ENCODE measurements around the gene CACNA1S.

The CACNA1S gene

GRCh38 chr1:201059871-201060555 lies 52.2 kb downstream of the CACNA1S start:
- no peak for DNase-seq

GRCh38 chr1:201059401-201059800 lies 52.8 kb downstream of the CACNA1S start:
- DNase-seq: no peak

GRCh38 chr1:201054091-201054543 lies 58.1 kb downstream of the CACNA1S start:
- DNase-seq: no peak

GRCh38 chr1:201053155-201053860 lies 58.9 kb downstream of the CACNA1S start:
- no peak for DNase-seq

- DNase-seq: no peak
Observed at GRCh38 chr1:201051399-201051798, 60.8 kb downstream of the CACNA1S start.

GRCh38 chr1:201050515-201051277 lies 61.5 kb downstream of the CACNA1S start:
- DNase-seq: no peak

GRCh38 chr1:201049248-201049831 lies 62.9 kb downstream of the CACNA1S start:
- no peak for DNase-seq

- no peak for DNase-seq
Observed at GRCh38 chr1:201048521-201048920, 63.7 kb downstream of the CACNA1S start.

- no peak for DNase-seq
Observed at GRCh38 chr1:201044119-201044518, 68.1 kb downstream of the CACNA1S start.

- peak; percentile 68 for DNase-seq
Observed at GRCh38 chr1:201042779-201043461, 69.3 kb downstream of the CACNA1S start.

- no peak for DNase-seq
Observed at GRCh38 chr1:201041011-201041410, 71.2 kb downstream of the CACNA1S start.

- no peak for DNase-seq
Observed at GRCh38 chr1:201039876-201040275, 72.3 kb downstream of the CACNA1S start.

- no peak for DNase-seq
Observed at GRCh38 chr1:201039418-201039817, 72.8 kb downstream of the CACNA1S start.

GRCh38 chr1:201038186-201038876 lies 73.9 kb downstream of the CACNA1S start:
- DNase-seq: no peak

- DNase-seq: no peak
Observed at GRCh38 chr1:201036188-201036842, 75.9 kb downstream of the CACNA1S start.

GRCh38 chr1:201034671-201035070 lies 77.6 kb downstream of the CACNA1S start:
- no peak for DNase-seq

- DNase-seq: no peak
Observed at GRCh38 chr1:201032408-201032807, 79.8 kb downstream of the CACNA1S start.

GRCh38 chr1:201028461-201028889 lies 83.8 kb downstream of the CACNA1S start:
- no peak for DNase-seq

- no peak for DNase-seq
Observed at GRCh38 chr1:201026836-201027235, 85.4 kb downstream of the CACNA1S start.

GRCh38 chr1:201026234-201026633 lies 86.0 kb downstream of the CACNA1S start:
- no peak for DNase-seq

GRCh38 chr1:201025571-201026002 lies 86.6 kb downstream of the CACNA1S start:
- DNase-seq: no peak
